Activated CD4-positive, alpha-beta T cell treated with anti-CD3 and anti-CD28 coated beads, Interleukin-2, amount 50 U/mL, for 16 hours (primary cell): ENCODE results near the gene STARD13.
A peak's percentile ranks its signal among the peaks of the same experiment; 100 is the strongest.

ENCODE experiments used
- DNase-seq: peaks from one replicate; pipeline ENCODE4 v3.0.0-alpha.2; 2020

Gene STARD13

GRCh38 chr13:33218020-33218419 lies 67.5 kb downstream of the STARD13 start:
- no peak for DNase-seq

DNA sequence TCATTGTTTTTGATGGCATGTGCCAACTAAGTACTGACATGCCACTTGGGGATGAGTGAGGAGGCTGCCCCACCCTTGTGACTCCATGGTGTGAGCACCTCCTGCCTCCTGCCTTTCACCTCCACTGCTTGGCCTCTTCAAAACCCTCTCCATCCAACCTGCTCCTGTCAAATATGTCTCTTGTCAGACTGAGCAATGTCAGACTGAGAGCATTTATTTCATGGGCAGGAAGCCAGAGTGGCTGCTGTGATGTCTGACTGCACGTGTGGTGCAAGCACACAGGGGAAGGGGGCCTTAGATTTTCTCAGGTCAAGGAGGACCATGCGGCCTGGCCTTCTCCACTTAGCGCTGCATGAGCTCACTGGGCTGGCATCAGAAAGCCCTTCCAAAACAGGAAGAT lies 68.3 kb downstream of the STARD13 start:
- DNase-seq = no peak

- no peak for DNase-seq
Measured at GRCh38 chr13:33213797-33214196, 71.8 kb downstream of the STARD13 start.

GRCh38 chr13:33213024-33213768 lies 72.4 kb downstream of the STARD13 start:
- no peak for DNase-seq

DNA sequence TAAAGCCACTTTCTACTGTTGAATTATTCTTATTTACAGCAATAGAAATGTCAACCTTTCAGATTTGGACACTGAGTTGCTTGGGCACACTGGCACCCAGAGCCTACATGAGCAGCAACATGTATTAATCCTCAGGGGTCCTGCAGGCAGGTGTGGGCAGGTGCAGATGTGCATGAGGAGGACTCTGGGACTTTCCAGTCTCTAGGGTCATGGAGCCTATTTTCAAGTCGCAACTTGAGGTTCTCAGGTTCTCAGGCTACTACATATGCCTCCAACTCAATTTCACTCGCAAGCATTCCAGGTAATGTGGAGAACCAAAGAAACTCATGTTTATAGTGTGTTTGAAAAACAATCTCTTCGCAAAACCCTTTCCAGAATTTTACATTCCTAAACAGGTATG lies 73.2 kb downstream of the STARD13 start:
- no peak for DNase-seq

DNA sequence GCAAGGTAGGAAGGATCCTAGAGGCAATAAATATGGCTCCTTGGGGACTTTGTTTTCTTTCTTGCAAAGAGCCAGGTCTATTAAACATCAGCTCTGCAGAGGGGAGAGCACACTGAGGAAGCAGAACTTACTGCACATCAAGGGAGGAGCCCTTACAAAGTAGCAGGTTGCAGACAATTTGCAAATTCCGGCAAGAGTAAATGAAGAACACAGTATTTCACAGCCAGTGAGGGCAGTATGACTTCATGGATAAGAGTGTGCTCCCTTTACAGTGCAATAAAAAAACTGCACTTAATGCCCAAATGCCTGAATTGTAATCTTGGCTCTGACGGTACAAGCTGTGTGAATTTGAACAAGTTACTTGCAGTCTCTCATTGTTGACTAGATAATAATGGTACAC lies 75.5 kb downstream of the STARD13 start:
- DNase-seq = no peak

DNA sequence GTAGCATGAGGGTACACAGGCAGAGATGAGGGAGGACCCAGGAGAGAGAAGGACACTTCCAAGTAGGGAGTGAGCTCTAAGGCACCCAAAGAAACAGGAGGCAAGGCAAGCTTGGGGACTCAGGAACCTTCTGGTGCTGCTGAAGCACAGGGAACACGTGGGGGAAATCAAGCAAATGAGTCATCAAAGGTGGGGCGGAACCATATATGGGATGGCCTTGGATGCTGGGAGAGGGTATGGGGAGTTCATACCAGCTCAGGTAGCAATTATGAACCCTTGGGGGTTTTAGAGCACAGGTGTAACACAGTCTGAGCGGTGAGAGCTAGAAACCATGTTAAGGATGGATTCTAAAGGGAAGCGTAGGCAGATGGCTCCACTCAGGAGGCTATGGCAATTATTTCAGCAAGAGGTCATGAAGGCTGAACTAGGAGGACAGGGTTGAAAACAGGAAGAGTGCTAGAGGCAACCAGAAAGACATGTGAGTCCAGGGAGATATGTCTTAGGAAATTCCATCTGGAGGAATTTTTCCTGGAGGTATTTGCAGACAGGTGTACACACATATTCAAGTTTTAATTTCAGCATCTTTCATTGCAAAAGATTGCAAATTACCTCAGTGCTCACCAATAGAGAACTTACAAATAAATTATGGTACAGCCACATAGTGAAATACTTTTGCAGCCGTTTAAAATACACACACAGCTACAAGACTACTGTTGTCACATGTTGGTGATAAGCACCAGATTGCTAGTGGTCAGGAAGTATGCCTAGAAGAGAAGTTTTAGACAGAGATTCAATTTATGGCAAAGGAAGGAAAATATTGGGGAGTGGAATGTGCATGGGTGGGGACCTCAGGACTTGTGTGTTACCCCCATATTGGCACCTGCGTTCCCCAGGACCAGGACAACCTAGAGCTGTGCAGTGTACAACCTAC lies 77.0 kb downstream of the STARD13 start:
- DNase-seq = no peak

DNA sequence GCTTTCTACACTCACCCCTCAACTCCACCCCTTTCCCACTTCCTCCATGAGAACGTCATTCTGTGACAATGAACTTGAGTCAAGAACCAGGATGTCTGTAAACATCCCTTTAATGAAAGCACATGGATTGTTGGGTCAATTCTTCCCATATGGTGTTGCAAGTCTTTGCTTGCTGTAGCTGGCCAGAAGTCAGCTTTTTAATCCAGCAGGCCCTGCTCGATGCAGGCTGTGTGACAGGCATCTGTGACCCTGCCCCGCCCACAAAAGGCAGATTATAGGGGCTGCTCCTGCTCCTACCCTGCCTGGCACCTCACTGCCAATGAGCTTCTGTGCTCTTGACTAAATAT lies 78.0 kb downstream of the STARD13 start:
- peak; percentile 12 for DNase-seq

DNA sequence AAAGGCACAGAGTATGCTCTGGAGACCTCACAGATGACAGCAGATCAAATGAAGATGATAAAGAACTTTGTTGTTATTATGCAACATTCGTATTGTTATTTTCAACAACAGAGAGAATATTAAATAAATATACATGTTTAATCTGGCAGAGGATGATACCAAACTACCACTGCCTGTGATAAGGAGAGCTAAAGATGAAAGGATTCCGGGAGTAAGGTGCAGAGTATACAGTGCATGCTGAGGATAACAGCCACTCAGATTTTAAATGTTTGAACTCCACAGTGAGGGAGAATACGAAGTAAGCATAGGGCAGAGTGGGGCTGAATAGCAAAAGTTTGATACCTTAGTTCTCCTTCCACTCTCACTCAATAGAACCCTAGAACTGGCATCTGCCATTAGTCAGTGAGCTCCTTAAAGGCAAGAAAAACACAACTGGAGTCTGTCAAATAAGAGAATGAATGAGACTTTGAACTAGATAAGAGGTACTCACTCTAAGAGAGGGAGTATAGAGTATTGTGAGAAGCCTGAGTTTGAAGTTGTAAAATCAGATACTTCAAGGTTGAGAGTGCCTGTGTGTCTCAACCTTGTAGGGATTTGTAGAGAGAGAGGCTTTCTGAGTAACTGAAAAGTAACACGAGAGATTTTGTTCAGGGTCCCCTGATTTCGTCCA lies 78.5 kb downstream of the STARD13 start:
- no peak for DNase-seq

DNA sequence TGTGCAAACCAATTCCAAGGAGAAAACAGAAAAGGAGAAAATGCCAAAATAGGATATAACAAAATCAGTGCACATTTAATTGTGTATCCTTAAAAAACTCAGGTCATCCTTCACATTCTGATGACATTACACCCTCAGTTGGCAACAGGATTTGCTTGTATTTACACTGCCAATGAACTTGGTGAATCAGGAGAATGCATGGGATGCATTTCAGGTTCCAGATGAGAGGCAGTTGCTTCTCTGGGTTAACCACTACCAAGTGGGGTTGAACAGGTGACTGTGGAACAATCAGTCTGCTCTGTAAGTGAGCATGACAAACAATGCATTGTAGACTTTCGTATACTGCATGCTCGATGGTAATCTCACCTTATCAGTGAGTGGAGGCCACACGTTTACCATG lies 79.1 kb downstream of the STARD13 start:
- no peak for DNase-seq

DNA sequence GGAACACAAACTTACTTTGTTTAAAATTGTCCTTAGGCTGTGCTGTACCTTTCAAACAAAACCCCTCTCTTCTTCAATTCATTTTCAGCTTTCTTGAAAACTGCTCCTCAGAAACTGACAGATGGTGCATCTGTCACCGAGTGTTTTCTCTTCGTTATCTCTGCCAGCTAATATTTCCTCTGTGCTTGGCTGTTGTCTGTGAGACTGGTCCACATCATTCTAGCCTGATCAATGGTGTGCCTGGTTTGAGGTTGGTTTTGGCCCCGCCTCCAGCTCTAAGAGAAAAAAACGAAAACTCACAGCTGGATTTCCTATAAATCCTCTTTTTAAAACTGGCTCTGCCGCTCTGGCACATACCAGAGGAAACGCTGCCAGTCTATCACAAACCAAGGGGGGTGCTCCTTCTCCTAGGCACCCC lies 79.7 kb downstream of the STARD13 start:
- peak; percentile 28 for DNase-seq

DNA sequence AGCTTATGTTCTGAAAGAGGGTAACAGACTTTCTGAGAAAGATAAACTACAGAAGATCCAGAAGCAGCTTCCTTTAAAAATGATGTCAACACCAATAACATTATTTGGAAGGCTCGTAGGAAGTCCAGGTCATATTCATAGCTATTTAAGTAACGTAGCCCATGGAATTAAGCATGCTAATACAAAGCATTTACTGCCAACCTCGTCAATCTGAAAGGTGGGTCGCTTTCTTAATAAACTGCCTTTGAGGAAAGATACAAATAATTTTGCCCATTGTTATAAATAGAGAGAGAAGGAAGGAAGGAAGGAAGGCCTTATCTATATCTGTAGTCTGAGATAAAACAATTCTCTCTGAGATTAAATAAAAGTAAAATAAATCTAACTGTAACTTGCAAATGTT lies 80.3 kb downstream of the STARD13 start:
- no peak for DNase-seq

- DNase-seq = peak; percentile 28
Measured at GRCh38 chr13:33204130-33204927, 81.2 kb downstream of the STARD13 start.

DNA sequence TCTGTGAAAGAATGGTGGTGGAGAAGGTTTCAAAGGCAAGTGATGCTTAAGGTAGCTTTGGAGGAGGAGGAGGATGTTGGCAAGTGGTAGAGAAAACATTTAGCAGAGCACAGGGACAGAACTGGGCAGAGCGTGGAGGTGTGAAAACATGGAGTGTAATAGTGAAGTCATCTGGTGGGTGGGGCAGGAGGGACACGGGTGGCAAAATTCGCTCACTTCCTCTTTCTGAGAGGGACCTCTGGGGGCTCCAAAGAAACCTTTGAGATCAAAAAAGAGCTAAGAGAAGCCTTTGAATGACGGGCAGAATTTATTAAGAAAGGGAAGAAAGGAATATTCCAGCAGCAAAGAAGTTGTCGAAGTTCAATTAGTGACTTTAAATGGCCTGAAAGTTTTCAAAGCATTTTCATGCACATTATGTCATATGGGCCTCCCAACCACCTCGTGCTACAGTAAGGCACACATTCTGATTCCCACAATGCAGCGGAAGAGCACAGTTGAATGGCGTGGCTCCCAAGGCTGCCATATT lies 82.8 kb downstream of the STARD13 start:
- DNase-seq = no peak

DNA sequence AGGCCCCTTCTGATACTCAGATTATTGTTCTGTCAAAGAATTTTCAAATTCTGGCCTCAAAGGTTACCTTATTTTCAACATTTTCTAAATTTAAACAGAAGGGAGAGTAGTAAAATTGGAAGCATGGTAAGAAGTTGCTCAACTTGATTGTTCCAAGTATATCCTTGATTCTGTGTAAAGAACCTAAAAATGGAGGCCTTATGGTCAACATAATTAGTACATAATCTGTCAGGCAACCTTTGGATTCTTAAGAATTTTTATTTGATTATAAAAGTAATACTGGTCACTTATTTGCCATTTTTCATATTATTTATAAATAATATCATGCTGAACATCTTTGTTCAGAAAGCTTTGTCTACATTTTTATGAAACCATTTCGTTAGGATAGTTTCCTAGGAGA lies 83.9 kb downstream of the STARD13 start:
- no peak for DNase-seq

- DNase-seq = no peak
Measured at GRCh38 chr13:33199289-33199850, 86.2 kb downstream of the STARD13 start.

DNA sequence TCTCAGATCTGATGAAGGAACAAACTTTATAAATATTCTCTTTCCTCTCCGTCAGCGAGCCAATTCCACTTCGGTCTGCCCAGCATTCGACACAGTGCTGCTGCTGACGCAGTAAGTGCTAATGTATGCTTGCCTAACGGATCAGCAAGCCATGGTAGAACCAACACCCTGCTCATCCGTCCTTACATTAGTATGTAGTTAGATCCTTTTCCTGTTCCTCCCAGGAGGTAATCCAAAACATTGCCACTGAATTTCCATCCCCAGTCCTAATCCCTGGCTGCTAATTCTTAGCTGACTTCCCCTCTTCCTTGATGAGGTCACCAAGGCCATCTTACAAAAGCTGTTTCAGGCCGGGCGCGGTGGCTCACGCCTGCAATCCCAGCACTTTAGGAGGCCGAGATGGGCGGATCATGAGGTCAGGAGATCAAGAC lies 88.0 kb downstream of the STARD13 start:
- no peak for DNase-seq

DNA sequence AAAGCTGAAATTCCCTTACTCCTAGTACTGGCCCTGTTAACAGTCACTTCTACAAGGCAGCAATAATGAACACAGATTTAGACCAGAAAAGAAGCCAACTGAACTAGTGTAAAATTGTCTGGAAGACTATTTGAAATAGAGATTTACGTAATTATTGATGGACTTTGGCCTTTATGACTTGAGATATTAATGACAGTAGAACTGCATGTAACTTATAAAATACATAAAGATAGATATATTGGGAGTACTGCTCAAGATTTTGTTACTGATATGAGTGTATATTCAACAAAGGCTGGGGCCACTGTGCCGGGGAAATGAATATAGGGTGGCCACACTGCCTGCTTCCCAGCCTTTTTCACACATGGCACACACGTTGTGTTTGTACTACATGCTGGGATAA lies 88.8 kb downstream of the STARD13 start:
- DNase-seq = no peak

GRCh38 chr13:33195693-33196464 lies 89.7 kb downstream of the STARD13 start:
- no peak for DNase-seq

- DNase-seq = peak; percentile 6
Measured at GRCh38 chr13:33194820-33195692, 90.5 kb downstream of the STARD13 start.
